ENCODE measurements around the gene SYT5. TPM values are rescaled to one million over a fixed set of nuclear protein-coding genes. Genes with fewer than 3 reads are reported as not detected.

Gene SYT5
- total RNA-seq, 1 donor from 2014 or later, result not detected

DNA sequence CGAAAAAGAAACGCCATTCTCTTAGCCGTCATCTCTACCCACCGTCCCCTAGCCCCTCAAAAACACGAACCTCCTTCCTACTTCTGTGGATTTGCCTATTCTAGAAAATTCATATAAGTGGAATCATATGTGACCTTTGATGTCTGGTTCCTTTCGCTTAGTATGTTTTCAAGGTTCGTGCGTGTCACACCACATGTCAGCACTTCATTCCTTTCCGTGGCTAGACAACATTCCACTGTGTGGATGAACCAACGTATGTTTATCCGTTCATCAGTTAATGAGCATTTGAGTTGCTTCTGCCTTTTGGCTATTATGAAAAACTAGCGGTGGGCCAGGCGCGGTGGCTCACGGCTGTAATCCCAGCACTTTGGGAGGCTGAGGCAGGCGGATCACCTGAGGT lies 48.7 kb downstream of the SYT5 start:
- TF ChIP-seq CTCF (IDR thresholded peaks at IDR 0.05), result no peak
- Histone ChIP-seq H3K4me1 (no peaks in the 10 kb centered on the region), H3K27me3 (peaks cover 6% of the 10 kb centered on the region), H3K4me3 (no peak overlapping the region), H3K27ac (no peak overlapping the region), H3K36me3 (no peaks in the 10 kb centered on the region), H3K9me3 (no peaks in the 10 kb centered on the region)
- no peak for DNase-seq (ENCODE audit: low spot score in 2 of 2)
- intact Hi-C loops (cut with DNase I), result no loop called here

Other genes starting within 250 kb of the SYT5 start
- gene NLRP7, start 232.8 kb downstream of the SYT5 start, total RNA-seq, result not detected
- not detected for gene NLRP2, start 213.9 kb downstream of the SYT5 start, total RNA-seq
- gene GP6, start 142.0 kb downstream of the SYT5 start, total RNA-seq, result not detected
- 12.1 TPM for gene RDH13, start 117.1 kb downstream of the SYT5 start, total RNA-seq
- not detected for gene EPS8L1, start 104.4 kb downstream of the SYT5 start, total RNA-seq
- 219 TPM for gene PPP1R12C, start 62.7 kb downstream of the SYT5 start, total RNA-seq
- not detected for gene TNNT1, start 31.1 kb downstream of the SYT5 start, total RNA-seq
- not detected for gene TNNI3, start 22.6 kb downstream of the SYT5 start, total RNA-seq
- not detected for gene DNAAF3, start 13.7 kb downstream of the SYT5 start, total RNA-seq
- 0.64 TPM for gene PTPRH, start 29.2 kb upstream of the SYT5 start, total RNA-seq
- gene TMEM86B, start 48.5 kb upstream of the SYT5 start, total RNA-seq, result not detected
- gene PPP6R1, start 78.7 kb upstream of the SYT5 start, total RNA-seq, result 68.3 TPM
- gene HSPBP1, start 99.8 kb upstream of the SYT5 start, total RNA-seq, result 72.7 TPM
- gene BRSK1, start 103.7 kb upstream of the SYT5 start, total RNA-seq, result 6.5 TPM
- not detected for gene TMEM150B, start 145.1 kb upstream of the SYT5 start, total RNA-seq
- 21.7 TPM for gene KMT5C, start 159.6 kb upstream of the SYT5 start, total RNA-seq
- not detected for gene COX6B2, start 174.4 kb upstream of the SYT5 start, total RNA-seq
- not detected for gene GARIN5B, start 183.0 kb upstream of the SYT5 start, total RNA-seq
- gene IL11, start 190.2 kb upstream of the SYT5 start, total RNA-seq, result not detected
- not detected for gene TMEM190, start 196.5 kb upstream of the SYT5 start, total RNA-seq
- gene TMEM238, start 204.0 kb upstream of the SYT5 start, total RNA-seq, result not detected
- gene RPL28, start 205.6 kb upstream of the SYT5 start, total RNA-seq, result 542 TPM
- 82.6 TPM for gene UBE2S, start 227.5 kb upstream of the SYT5 start, total RNA-seq